Lung (tissue), 12 donors: Measurements from ENCODE around the gene NTM. TPM values are rescaled to one million over a fixed set of nuclear protein-coding genes. Genes with fewer than 3 reads are reported as not detected.

Experiments
- ATAC-seq: fragments of 200-7000 bp; cut with Tn5 transposase; one replicate; pipeline ENCODE4 v1.9.1; 2020; ENCODE audit warnings: moderate number of reproducible peaks; ENCODE audit not compliant: insufficient read depth, low FRiP score
- DNase-seq, 3 donors: peaks; one replicate each; pipeline ENCODE4 v3.0.0-alpha.2; 2013 to 2017
- H3K27ac ChIP-seq, 2 donors: one replicate each; pipeline ENCODE4 v1.5.1; 2013; ENCODE audit warnings: mild to moderate bottlenecking in 2 of 2, moderate library complexity in 2 of 2, control low read depth in 1 of 2, inconsistent platforms in 1 of 2, low read depth in 1 of 2, low read length in 1 of 2
- H3K27me3 ChIP-seq, 3 donors: one replicate each; pipeline ENCODE4 v1.5.1; 2013; ENCODE audit warnings: low read length in 2 of 3; ENCODE audit not compliant: control insufficient read depth in 3 of 3, insufficient read depth in 3 of 3
- H3K36me3 ChIP-seq, 4 donors: one replicate each; pipeline ENCODE4 v1.5.1; 2013; ENCODE audit warnings: low read length in 4 of 4, mild to moderate bottlenecking in 1 of 4, moderate library complexity in 1 of 4; ENCODE audit not compliant: control insufficient read depth in 4 of 4, insufficient read depth in 4 of 4
- H3K4me1 ChIP-seq, 5 donors: one replicate each; pipeline ENCODE4 v1.5.1; 2013; ENCODE audit warnings: low read length in 5 of 5, mild to moderate bottlenecking in 2 of 5, moderate library complexity in 1 of 5; ENCODE audit not compliant: control insufficient read depth in 5 of 5, insufficient read depth in 5 of 5
- H3K4me3 ChIP-seq: one replicate; pipeline ENCODE4 v1.5.1; 2013; ENCODE audit warnings: mild to moderate bottlenecking, control low read depth, moderate library complexity
- H3K9ac ChIP-seq, 2 donors: one replicate each; pipeline ENCODE4 v1.5.1; 2013; ENCODE audit warnings: low read length in 2 of 2, control low read depth in 1 of 2; ENCODE audit not compliant: insufficient read depth in 1 of 2
- H3K9me3 ChIP-seq, 4 donors: one replicate each; pipeline ENCODE4 v1.5.1; 2013; ENCODE audit warnings: low read length in 3 of 4, mild to moderate bottlenecking in 1 of 4, moderate library complexity in 1 of 4; ENCODE audit not compliant: control insufficient read depth in 4 of 4, insufficient read depth in 3 of 4
- WGBS, 2 donors: extraction: QIAGEN DNeasy Blood & Tissue Kit; methylation state at CpG; one replicate each; pipeline ENCODE4 v1.1.7; 2013; 5-methylcytosine and 5-hydroxymethylcytosine counted together
- polyA plus RNA-seq, 2 donors: library from polyadenylated mRNA; stranded (reverse); fragments of 200-250 nt; gene quantifications; one replicate each; pipeline ENCODE4 v1.2.1, GENCODE V29; 2013
- total RNA-seq, 2 donors: library from RNA; depleted of rRNA in 1 of 2; stranded (reverse); fragments of >200 nt in 1 of 2; gene quantifications; one replicate each; pipeline ENCODE4 v1.2.1, GENCODE V29; 2014 to 2021
- TF ChIP-seq, protein P1 (sequence below): IDR thresholded peaks from 2 replicates; pipeline ENCODE4 v1.5.1; 2012; ENCODE audit warnings: mild to moderate bottlenecking; ENCODE audit errors: control extremely low read depth, extremely low read depth
- donor health status: control.
- donor health status: control.
- donor health status: Bipolar disorder and iron deficiency.
- donor health status: healthy.
- donor health status: DM: yes; HTN: yes; CAD: no.

Gene NTM
- total and polyA plus RNA-seq, 4 donors: 0.39 to 30.9 (median 7.2) TPM

DNA sequence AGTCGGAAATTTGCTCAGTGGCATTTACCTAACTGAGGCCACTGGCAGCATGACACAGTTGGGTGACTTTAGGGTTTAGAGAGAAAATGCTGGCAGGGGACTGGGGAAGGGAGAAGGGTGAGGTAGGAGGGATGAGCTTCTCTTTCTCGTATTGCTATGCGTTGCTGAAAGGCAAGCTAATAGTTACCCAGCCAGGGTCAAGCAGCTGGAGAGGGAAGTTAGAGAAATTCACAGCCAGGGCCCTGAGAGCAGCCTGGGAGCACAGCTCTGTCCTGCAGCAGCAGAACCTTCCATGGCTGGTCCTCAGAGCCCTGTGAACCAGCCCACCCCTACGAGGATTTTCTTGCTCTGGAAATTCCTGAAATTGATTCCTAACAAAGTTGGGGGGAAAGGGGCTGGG, 679.6 kb downstream of the NTM start:
- no peaks in the 10 kb centered on the region for H3K9me3 ChIP-seq
- H3K27ac ChIP-seq: no peak overlapping the region
- 60 to 78% methylated on average over 4 of the region's 4 CpGs for WGBS, 2 donors
- TF ChIP-seq, protein P1, sequence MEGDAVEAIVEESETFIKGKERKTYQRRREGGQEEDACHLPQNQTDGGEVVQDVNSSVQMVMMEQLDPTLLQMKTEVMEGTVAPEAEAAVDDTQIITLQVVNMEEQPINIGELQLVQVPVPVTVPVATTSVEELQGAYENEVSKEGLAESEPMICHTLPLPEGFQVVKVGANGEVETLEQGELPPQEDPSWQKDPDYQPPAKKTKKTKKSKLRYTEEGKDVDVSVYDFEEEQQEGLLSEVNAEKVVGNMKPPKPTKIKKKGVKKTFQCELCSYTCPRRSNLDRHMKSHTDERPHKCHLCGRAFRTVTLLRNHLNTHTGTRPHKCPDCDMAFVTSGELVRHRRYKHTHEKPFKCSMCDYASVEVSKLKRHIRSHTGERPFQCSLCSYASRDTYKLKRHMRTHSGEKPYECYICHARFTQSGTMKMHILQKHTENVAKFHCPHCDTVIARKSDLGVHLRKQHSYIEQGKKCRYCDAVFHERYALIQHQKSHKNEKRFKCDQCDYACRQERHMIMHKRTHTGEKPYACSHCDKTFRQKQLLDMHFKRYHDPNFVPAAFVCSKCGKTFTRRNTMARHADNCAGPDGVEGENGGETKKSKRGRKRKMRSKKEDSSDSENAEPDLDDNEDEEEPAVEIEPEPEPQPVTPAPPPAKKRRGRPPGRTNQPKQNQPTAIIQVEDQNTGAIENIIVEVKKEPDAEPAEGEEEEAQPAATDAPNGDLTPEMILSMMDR: no peak
- ATAC-seq (no peak), DNase-seq (no peak)
- no peak overlapping the region for H3K9ac ChIP-seq
- H3K4me1 ChIP-seq: peaks cover 0 to 25% (median 0%) of the 10 kb centered on the region in 5 donors
- no peak overlapping the region for H3K4me3 ChIP-seq
- no peaks in the 10 kb centered on the region for H3K36me3 ChIP-seq
- no peaks in the 10 kb centered on the region for H3K27me3 ChIP-seq

DNA sequence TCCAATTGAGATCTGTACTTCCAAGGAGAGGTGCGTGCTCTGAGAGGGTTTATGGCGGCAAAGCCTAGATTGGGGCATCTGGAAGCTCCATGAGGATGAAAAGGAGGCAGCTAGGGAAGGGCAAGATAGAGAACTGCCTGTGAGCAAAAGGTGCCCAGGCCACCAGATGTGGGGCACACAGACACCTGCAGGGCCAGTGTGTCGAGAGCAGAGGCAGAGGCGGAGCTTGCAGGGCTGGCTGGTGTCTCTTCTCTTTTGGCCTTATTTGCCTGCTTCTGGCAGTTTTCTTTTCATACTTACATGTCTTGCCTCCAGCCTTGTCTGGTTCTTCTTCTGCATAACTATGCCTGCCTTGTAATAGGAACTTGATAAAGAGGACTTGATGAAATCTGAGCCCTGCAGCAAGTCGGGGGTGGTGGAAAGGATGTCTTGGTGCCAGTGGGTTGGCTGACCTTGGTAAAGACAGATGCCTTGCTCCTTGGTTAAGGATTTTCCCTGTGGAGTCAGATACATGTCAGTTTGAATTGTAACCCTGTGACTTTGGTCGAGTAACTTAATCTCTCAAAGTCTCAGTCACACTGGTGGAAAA, 680.3 kb downstream of the NTM start:
- ATAC-seq (no peak), DNase-seq (no peak)
- H3K27ac ChIP-seq: no peak overlapping the region
- no peaks in the 10 kb centered on the region for H3K36me3 ChIP-seq
- H3K9ac ChIP-seq: no peak overlapping the region
- H3K4me1 ChIP-seq: peaks cover 0 to 25% (median 0%) of the 10 kb centered on the region in 5 donors
- 72% methylated on average over 6 of the region's 6 CpGs for WGBS, 2 donors
- TF ChIP-seq, protein P1: no peak
- no peaks in the 10 kb centered on the region for H3K27me3 ChIP-seq
- no peaks in the 10 kb centered on the region for H3K9me3 ChIP-seq
- H3K4me3 ChIP-seq: no peak overlapping the region

DNA sequence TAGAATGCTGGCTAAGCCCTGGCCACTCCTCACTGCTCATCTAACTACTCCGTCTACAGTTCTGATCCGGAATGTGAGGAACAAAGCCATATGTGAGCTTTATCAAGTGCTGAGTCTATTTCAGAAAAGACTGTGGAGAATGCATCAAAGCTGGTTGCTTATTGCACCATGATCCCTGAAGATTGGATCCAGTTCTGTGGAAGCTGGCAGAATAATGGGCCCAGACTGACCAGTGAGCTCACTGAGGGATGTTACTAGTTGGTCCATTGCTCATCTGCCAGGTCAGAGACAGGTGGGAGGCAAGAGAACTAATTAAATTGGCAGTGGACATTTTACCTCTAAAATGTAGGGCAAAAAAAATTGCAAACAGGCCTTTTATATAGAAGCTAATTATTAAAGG, 681.3 kb downstream of the NTM start:
- Histone ChIP-seq H3K9ac (no peak overlapping the region), H3K4me3 (no peak overlapping the region), H3K36me3 (no peaks in the 10 kb centered on the region), H3K9me3 (no peaks in the 10 kb centered on the region), H3K27me3 (no peaks in the 10 kb centered on the region), H3K27ac (no peak overlapping the region), H3K4me1 (peaks cover 0 to 29% (median 0%) of the 10 kb centered on the region in 5 donors)
- DNase-seq (peak in 1 of 3 donors; percentile 39), ATAC-seq (no peak)
- TF ChIP-seq, protein P1: no peak
- 78 to 83% methylated on average over 2 of the region's 2 CpGs for whole genome bisulfite sequencing, 2 donors

DNA sequence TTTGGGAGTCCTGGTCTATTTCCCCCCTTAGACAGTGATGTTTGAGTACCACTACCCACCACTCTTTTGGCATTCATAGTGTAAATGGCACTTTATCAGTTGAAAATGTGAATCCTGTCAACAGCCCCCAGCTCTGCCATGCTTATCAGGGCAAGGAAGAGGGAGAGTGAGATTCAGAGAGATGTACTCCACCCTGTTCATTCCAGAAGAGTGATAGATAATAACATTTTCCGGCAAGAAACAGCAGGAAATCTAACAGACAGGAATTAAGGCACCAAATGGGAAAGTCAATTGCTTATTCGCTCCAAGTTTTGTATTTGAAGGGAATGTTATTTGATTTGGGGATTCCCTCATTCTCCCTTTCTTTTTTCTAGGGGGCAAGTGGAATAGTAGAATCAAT, 681.9 kb downstream of the NTM start:
- H3K27ac ChIP-seq: no peak overlapping the region
- H3K4me3 ChIP-seq: no peak overlapping the region
- ATAC-seq (no peak), DNase-seq (no peak)
- 70 to 77% methylated on average over 2 of the region's 2 CpGs for WGBS, 2 donors
- H3K9ac ChIP-seq: no peak overlapping the region
- H3K27me3 ChIP-seq: no peaks in the 10 kb centered on the region
- peaks cover 0 to 32% (median under 1%) of the 10 kb centered on the region in 5 donors for H3K4me1 ChIP-seq
- TF ChIP-seq, protein P1: no peak
- H3K9me3 ChIP-seq: no peaks in the 10 kb centered on the region
- no peaks in the 10 kb centered on the region for H3K36me3 ChIP-seq
